ENCODE results near the gene PROZ.

GRCh38 chr13:113116871-113117271, 41.6 kb upstream of the PROZ start:
- TF ChIP-seq CTCF (IDR thresholded peaks at IDR 0.05): no peak
- no peak for TF ChIP-seq MAX (IDR thresholded peaks at IDR 0.05; ENCODE audit: low read depth)

Measured in SK-N-SH (cell line).